Fibroblast of lung (primary cell): ENCODE data around the gene KAT8. TPM values are rescaled to one million over a fixed set of nuclear protein-coding genes. Genes with fewer than 3 reads are reported as not detected.
A peak's percentile ranks its signal among the peaks of the same experiment; 100 is the strongest.

ENCODE experiments used
- DNase-seq, 2 donors: peaks; one replicate each; pipeline versions ENCODE4 v3.0.0 to v3.0.0-alpha.2; 2010; ENCODE audit warnings: low read depth in 2 of 2
- H2AFZ ChIP-seq: 2 replicates; pipeline ENCODE4 v1.5.1; 2012; ENCODE audit warnings: low read length, control low read depth, inconsistent platforms
- H3K27ac ChIP-seq: 2 replicates; pipeline ENCODE4 v1.5.1; 2011; ENCODE audit warnings: low read length, control low read depth; ENCODE audit not compliant: insufficient read depth
- H3K27me3 ChIP-seq: 2 replicates; pipeline ENCODE4 v1.5.1; 2011; ENCODE audit warnings: mild to moderate bottlenecking, low read length; ENCODE audit not compliant: control insufficient read depth, insufficient read depth
- H3K36me3 ChIP-seq: 2 replicates; pipeline ENCODE4 v1.5.1; 2011; ENCODE audit warnings: low read length; ENCODE audit not compliant: control insufficient read depth, insufficient read depth
- H3K4me1 ChIP-seq: 2 replicates; pipeline ENCODE4 v1.5.1; 2011; ENCODE audit warnings: low read length; ENCODE audit not compliant: control insufficient read depth, insufficient read depth; ENCODE audit errors: extremely low read depth
- H3K4me2 ChIP-seq: 2 replicates; pipeline ENCODE4 v1.5.1; 2011; ENCODE audit warnings: low read length, control low read depth; ENCODE audit not compliant: insufficient read depth; ENCODE audit errors: extremely low read depth
- H3K4me3 ChIP-seq, 4 experiments: fragments of 200-600 bp in 1 of 4; sonication (generic) in 1 of 4; replicated peaks in 1 of 4; 2 replicates each; pipeline ENCODE4 v1.5.1; 2011 to 2016; ENCODE audit warnings: low read length in 4 of 4, low read depth in 3 of 4, mild to moderate bottlenecking in 3 of 4, control low read depth in 2 of 4, inconsistent platforms in 1 of 4, mixed read lengths in 1 of 4; ENCODE audit not compliant: insufficient read depth in 1 of 4; ENCODE audit errors: control extremely low read depth in 1 of 4
- H3K79me2 ChIP-seq: 2 replicates; pipeline ENCODE4 v1.5.1; 2012; ENCODE audit warnings: mild to moderate bottlenecking, low read length, inconsistent platforms; ENCODE audit not compliant: control insufficient read depth, insufficient read depth
- H3K9ac ChIP-seq: 2 replicates; pipeline ENCODE4 v1.5.1; 2011; ENCODE audit warnings: mild to moderate bottlenecking, low read length, control low read depth; ENCODE audit not compliant: insufficient read depth
- H3K9me3 ChIP-seq: 2 replicates; pipeline ENCODE4 v1.5.1; 2012; ENCODE audit warnings: low read depth, low read length; ENCODE audit not compliant: control insufficient read depth, insufficient read depth
- H4K20me1 ChIP-seq: 2 replicates; pipeline ENCODE4 v1.5.1; 2011; ENCODE audit warnings: low read length; ENCODE audit not compliant: control insufficient read depth, insufficient read depth; ENCODE audit errors: extremely low read depth
- CTCF ChIP-seq, 2 donors: IDR thresholded peaks in 1 of 2; conservative IDR thresholded peaks in 1 of 2; 1 replicate in 1 of 2; 2 replicates in 1 of 2; pipeline ENCODE4 v1.5.1; 2011 to 2012; ENCODE audit warnings: low read length in 2 of 2, control low read depth in 1 of 2, inconsistent platforms in 1 of 2, low read depth in 1 of 2, mild to moderate bottlenecking in 1 of 2
- EZH2 ChIP-seq: IDR thresholded peaks from 2 replicates; pipeline ENCODE4 v1.5.1; 2012; ENCODE audit warnings: low read length, control low read depth, mild to moderate bottlenecking; ENCODE audit errors: missing control alignments
- polyA plus RNA-seq, 2 donors: library from polyadenylated mRNA; depleted of rRNA in 1 of 2; stranded (reverse) in 1 of 2; unstranded in 1 of 2; fragments of >200 nt; gene quantifications; 2 replicates each; pipeline ENCODE4 v1.2.1, GENCODE V29; 2011 to 2012; ENCODE audit warnings: missing spikeins in 1 of 2
- total RNA-seq: library from RNA; depleted of rRNA; stranded (reverse); fragments of >200 nt; gene quantifications from 2 replicates; pipeline ENCODE4 v1.2.1, GENCODE V29; 2014

Gene KAT8
- total and polyA plus RNA-seq, 2 donors (not counting 1 experiment from before 2014, with no cell fraction given): 23.9 to 30.4 TPM

- Histone ChIP-seq H3K9ac (no peak overlapping the region), H3K36me3 (peaks cover 5% of the 10 kb centered on the region), H4K20me1 (no peaks in the 10 kb centered on the region), H2AFZ (no peak overlapping the region), H3K9me3 (no peaks in the 10 kb centered on the region), H3K4me2 (no peak overlapping the region), H3K4me1 (no peaks in the 10 kb centered on the region), H3K4me3 (no peak overlapping the region), H3K79me2 (no peaks in the 10 kb centered on the region), H3K27ac (no peak overlapping the region), H3K27me3 (no peaks in the 10 kb centered on the region)
- no peak for DNase-seq
- TF ChIP-seq EZH2 (no peak), CTCF (conservative IDR thresholded peaks at IDR 0.05 in 1 of 2, IDR thresholded peaks at IDR 0.05 in 1 of 2; ENCODE audit: low read depth in 1 of 2, low read length in 2 of 2) (no peak)
These were observed 11.5 kb downstream of the KAT8 start for GRCh38 chr16:31128711-31129567.

GRCh38 chr16:31129568-31130335 is 12.3 kb downstream of the KAT8 start:
- Histone ChIP-seq H3K4me2 (no peak overlapping the region), H3K27me3 (no peaks in the 10 kb centered on the region), H3K4me1 (no peaks in the 10 kb centered on the region), H3K79me2 (no peaks in the 10 kb centered on the region), H3K4me3 (no peak overlapping the region), H4K20me1 (no peaks in the 10 kb centered on the region), H2AFZ (no peak overlapping the region), H3K36me3 (peaks cover 5% of the 10 kb centered on the region), H3K27ac (no peak overlapping the region), H3K9ac (no peak overlapping the region), H3K9me3 (no peaks in the 10 kb centered on the region)
- DNase-seq: peak in 1 of 2 donors; percentile 51
- TF ChIP-seq CTCF (conservative IDR thresholded peaks at IDR 0.05 in 1 of 2, IDR thresholded peaks at IDR 0.05 in 1 of 2; ENCODE audit: low read depth in 1 of 2, low read length in 2 of 2): no peak
- TF ChIP-seq EZH2: no peak

GRCh38 chr16:31130336-31130891 is 12.9 kb downstream of the KAT8 start:
- no peak overlapping the region for H3K27ac ChIP-seq
- no peak for DNase-seq
- no peaks in the 10 kb centered on the region for H3K9me3 ChIP-seq
- H3K4me3 ChIP-seq: no peak overlapping the region
- H3K4me2 ChIP-seq: no peak overlapping the region
- no peak overlapping the region for H2AFZ ChIP-seq
- H3K36me3 ChIP-seq: peaks cover 5% of the 10 kb centered on the region
- H3K9ac ChIP-seq: no peak overlapping the region
- TF ChIP-seq EZH2 (no peak), CTCF (conservative IDR thresholded peaks at IDR 0.05 in 1 of 2, IDR thresholded peaks at IDR 0.05 in 1 of 2; ENCODE audit: low read depth in 1 of 2, low read length in 2 of 2) (no peak)
- H3K79me2 ChIP-seq: no peaks in the 10 kb centered on the region
- no peaks in the 10 kb centered on the region for H3K27me3 ChIP-seq
- H4K20me1 ChIP-seq: no peaks in the 10 kb centered on the region
- H3K4me1 ChIP-seq: no peaks in the 10 kb centered on the region
